ENCODE results near the gene ENOSF1. TPM values are rescaled to one million over a fixed set of nuclear protein-coding genes. Genes with fewer than 3 reads are reported as not detected.
A peak's percentile ranks its signal among the peaks of the same experiment; 100 is the strongest.

The ENOSF1 gene
- total and polyA plus RNA-seq, 2 donors (not counting 1 experiment from before 2014, with no cell fraction given): 8.0 to 34.8 TPM

DNA sequence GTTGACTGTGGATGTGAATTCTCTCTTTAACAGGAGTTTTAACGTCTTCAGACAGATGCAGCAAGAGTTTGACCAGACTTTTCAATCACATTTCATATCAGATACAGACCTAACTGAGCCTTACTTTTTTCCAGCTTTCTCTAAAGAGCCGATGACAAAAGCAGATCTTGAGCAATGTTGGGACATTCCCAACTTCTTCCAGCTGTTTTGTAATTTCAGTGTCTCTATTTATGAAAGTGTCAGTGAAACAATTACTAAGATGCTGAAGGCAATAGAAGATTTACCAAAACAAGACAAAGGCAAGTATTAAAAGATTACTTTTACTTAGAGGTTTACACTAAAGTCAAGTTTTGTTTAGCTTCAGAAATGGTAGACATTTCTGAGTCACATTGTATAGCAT lies 85.2 kb downstream of the ENOSF1 start:
- DNase-seq: no peak
- no peak overlapping the region for H2AFZ ChIP-seq (ENCODE audit: insufficient read depth, low read depth, low read length, poor library complexity, severe bottlenecking)
- H3K27ac ChIP-seq (ENCODE audit: low read length in 2 of 2): no peak overlapping the region
- no peaks in the 10 kb centered on the region for H3K9me3 ChIP-seq (ENCODE audit: control extremely low read depth in 1 of 3, control insufficient read depth in 2 of 3, insufficient read depth in 1 of 3, low read length in 2 of 3)
- H3K9ac ChIP-seq (ENCODE audit: low read length): no peak overlapping the region
- ChIA-PET POLR2A (no interaction called here), CTCF (interaction anchor here (5.8 kb wide), 1 partner anchor 204 kb away, joined by 44 read pairs; no protein-coding TSS in a partner anchor)
- Mint-ChIP-seq H3K27me3 (peaks cover 27% of the 10 kb centered on the region), H3K9me3 (ENCODE audit: insufficient read depth) (no peaks in the 10 kb centered on the region), H3K4me3 (no peak overlapping the region), H3K4me1 (no peaks in the 10 kb centered on the region), H3K27ac (no peak overlapping the region)
- H4K20me1 ChIP-seq (ENCODE audit: control insufficient read depth, insufficient read depth, low read length, poor library complexity, severe bottlenecking): no peaks in the 10 kb centered on the region
- H3K36me3 ChIP-seq (replicated peaks in 1 of 2; ENCODE audit: control extremely low read depth in 1 of 2, control insufficient read depth in 1 of 2, extremely low read depth in 1 of 2, insufficient read depth in 2 of 2, low read length in 1 of 2): no peaks in the 10 kb centered on the region
- intact Hi-C loops (cut with micrococcal nuclease): loop anchor here (10.0 kb wide), 1 partner anchor 1918 kb away; no protein-coding TSS in a partner anchor
- no peaks in the 10 kb centered on the region for H3K79me2 ChIP-seq (ENCODE audit: control insufficient read depth, insufficient read depth, low read length)
- WGBS (ENCODE audit: insufficient coverage): no CpG with 5 or more reads among the region's 2 CpGs
- peaks cover 0 to 2% (median 0%) of the 10 kb centered on the region in 4 experiments for H3K27me3 ChIP-seq (replicated peaks in 1 of 4; ENCODE audit: control extremely low read depth in 1 of 4, control insufficient read depth in 3 of 4, insufficient read depth in 4 of 4, low read length in 3 of 4)
- H3K4me2 ChIP-seq (replicated peaks; ENCODE audit: low read depth, low read length, poor library complexity, severe bottlenecking): no peak overlapping the region
- no peak for TF ChIP-seq EZH2 (IDR thresholded peaks at IDR 0.05; ENCODE audit: borderline replicate concordance, insufficient read depth, low read depth, low read length, poor library complexity, severe bottlenecking)
- TF ChIP-seq, protein P1, sequence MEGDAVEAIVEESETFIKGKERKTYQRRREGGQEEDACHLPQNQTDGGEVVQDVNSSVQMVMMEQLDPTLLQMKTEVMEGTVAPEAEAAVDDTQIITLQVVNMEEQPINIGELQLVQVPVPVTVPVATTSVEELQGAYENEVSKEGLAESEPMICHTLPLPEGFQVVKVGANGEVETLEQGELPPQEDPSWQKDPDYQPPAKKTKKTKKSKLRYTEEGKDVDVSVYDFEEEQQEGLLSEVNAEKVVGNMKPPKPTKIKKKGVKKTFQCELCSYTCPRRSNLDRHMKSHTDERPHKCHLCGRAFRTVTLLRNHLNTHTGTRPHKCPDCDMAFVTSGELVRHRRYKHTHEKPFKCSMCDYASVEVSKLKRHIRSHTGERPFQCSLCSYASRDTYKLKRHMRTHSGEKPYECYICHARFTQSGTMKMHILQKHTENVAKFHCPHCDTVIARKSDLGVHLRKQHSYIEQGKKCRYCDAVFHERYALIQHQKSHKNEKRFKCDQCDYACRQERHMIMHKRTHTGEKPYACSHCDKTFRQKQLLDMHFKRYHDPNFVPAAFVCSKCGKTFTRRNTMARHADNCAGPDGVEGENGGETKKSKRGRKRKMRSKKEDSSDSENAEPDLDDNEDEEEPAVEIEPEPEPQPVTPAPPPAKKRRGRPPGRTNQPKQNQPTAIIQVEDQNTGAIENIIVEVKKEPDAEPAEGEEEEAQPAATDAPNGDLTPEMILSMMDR (IDR thresholded peaks at IDR 0.05): no peak
- ATAC-seq (ENCODE audit: low read depth): no peak
- no peaks in the 10 kb centered on the region for H3K4me1 ChIP-seq (ENCODE audit: control insufficient read depth in 2 of 2, insufficient read depth in 2 of 2, low read length in 2 of 2)
- H3K4me3 ChIP-seq (ENCODE audit: control extremely low read depth in 1 of 5, extremely low read depth in 1 of 5, insufficient read depth in 1 of 5, low read depth in 2 of 5, low read length in 4 of 5): no peak overlapping the region

DNA sequence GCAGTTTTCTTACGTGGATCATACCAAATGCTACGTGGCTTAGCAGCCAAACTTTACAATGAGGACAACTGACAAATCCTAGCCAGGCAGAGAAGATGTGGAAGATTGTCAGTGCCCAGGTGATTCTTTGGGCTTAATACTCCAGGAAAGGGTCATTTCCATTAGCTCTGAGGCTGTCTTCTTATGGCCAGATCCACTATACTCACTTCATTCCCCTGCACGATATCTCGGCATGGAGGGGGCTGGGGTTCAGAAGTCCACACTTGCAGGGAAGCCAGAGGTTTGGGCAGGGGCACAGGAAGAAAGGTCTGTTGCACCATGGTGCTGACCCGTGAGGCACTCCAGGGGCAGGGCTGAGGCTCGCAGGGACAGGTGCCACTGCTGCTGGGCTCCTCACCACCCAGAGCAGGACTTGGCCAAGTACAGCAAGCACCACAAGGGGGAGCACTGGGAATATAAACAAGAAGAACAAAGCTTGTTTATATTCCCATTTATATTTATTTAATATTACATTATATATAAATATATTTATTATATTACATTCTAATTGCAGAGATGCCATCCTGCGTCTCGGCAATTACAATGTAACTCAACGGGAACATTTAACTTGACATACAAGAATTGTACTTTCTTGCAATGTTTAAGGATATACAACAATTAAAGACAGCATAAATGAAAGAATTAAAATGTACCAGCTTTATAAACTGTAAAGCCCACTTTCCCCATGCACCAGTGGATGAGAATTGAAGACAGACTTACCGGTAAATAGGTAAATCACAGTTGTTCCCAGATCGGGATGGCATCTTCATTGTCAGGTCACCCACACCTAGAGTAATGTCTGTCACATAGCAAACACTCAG lies 88.4 kb downstream of the ENOSF1 start:
- ATAC-seq (ENCODE audit: low read depth) (peak; percentile 49), DNase-seq (peak; percentile 52)
- no peak overlapping the region for H3K4me3 Mint-ChIP-seq
- H2AFZ ChIP-seq (ENCODE audit: insufficient read depth, low read depth, low read length, poor library complexity, severe bottlenecking): no peak overlapping the region
- no peaks in the 10 kb centered on the region for H3K9me3 ChIP-seq (ENCODE audit: control extremely low read depth in 1 of 3, control insufficient read depth in 2 of 3, insufficient read depth in 1 of 3, low read length in 2 of 3)
- ChIA-PET POLR2A (no interaction called here), CTCF (interaction anchor here (0.6 to 5.8 kb wide), 6 partner anchors 95 to 217 kb away, joined by 3 to 44 read pairs (median 7); no protein-coding TSS in a partner anchor)
- peaks cover 24% of the 10 kb centered on the region for H3K27me3 Mint-ChIP-seq
- H3K27ac ChIP-seq (ENCODE audit: low read length in 2 of 2): no peak overlapping the region
- H3K9ac ChIP-seq (ENCODE audit: low read length): no peak overlapping the region
- peaks cover 0 to 2% (median 0%) of the 10 kb centered on the region in 4 experiments for H3K27me3 ChIP-seq (replicated peaks in 1 of 4; ENCODE audit: control extremely low read depth in 1 of 4, control insufficient read depth in 3 of 4, insufficient read depth in 4 of 4, low read length in 3 of 4)
- H3K4me1 ChIP-seq (ENCODE audit: control insufficient read depth in 2 of 2, insufficient read depth in 2 of 2, low read length in 2 of 2): no peaks in the 10 kb centered on the region
- TF ChIP-seq, protein P1 (IDR thresholded peaks at IDR 0.05): peak; percentile 70
- no peak for TF ChIP-seq EZH2 (IDR thresholded peaks at IDR 0.05; ENCODE audit: borderline replicate concordance, insufficient read depth, low read depth, low read length, poor library complexity, severe bottlenecking)
- 58% methylated on average over 5 of the region's 11 CpGs for WGBS (ENCODE audit: insufficient coverage)
- H3K4me2 ChIP-seq (replicated peaks; ENCODE audit: low read depth, low read length, poor library complexity, severe bottlenecking): no peak overlapping the region
- H3K9me3 Mint-ChIP-seq (ENCODE audit: insufficient read depth): no peaks in the 10 kb centered on the region
- no peak overlapping the region for H3K4me3 ChIP-seq (ENCODE audit: control extremely low read depth in 1 of 5, extremely low read depth in 1 of 5, insufficient read depth in 1 of 5, low read depth in 2 of 5, low read length in 4 of 5)
- intact Hi-C loops (cut with micrococcal nuclease): loop anchor here (1.0 to 10.0 kb wide), 2 partner anchors 215 to 1921 kb away; no protein-coding TSS in a partner anchor
- H3K79me2 ChIP-seq (ENCODE audit: control insufficient read depth, insufficient read depth, low read length): no peaks in the 10 kb centered on the region
- no peak overlapping the region for H3K27ac Mint-ChIP-seq
- no peaks in the 10 kb centered on the region for H3K36me3 ChIP-seq (replicated peaks in 1 of 2; ENCODE audit: control extremely low read depth in 1 of 2, control insufficient read depth in 1 of 2, extremely low read depth in 1 of 2, insufficient read depth in 2 of 2, low read length in 1 of 2)
- no peaks in the 10 kb centered on the region for H4K20me1 ChIP-seq (ENCODE audit: control insufficient read depth, insufficient read depth, low read length, poor library complexity, severe bottlenecking)
- H3K4me1 Mint-ChIP-seq: no peaks in the 10 kb centered on the region
